K562 (cell line): Measurements from ENCODE around the gene RBM20. TPM values are rescaled to one million over a fixed set of nuclear protein-coding genes. Genes with fewer than 3 reads are reported as not detected.

ENCODE experiments used
- GATAD2B ChIP-seq: fragments of 450-650 bp; IDR thresholded peaks from 2 replicates; pipeline ENCODE4 v1.6.1; 2017; ENCODE audit warnings: mild to moderate bottlenecking, borderline replicate concordance
- HNRNPLL ChIP-seq: fragments of 200-400 bp; formaldehyde crosslinking; IDR thresholded peaks from 2 replicates; pipeline ENCODE4 v1.6.1; 2017; ENCODE audit warnings: low read length, low read depth, mild to moderate bottlenecking; ENCODE audit not compliant: poor library complexity, severe bottlenecking
- MGA ChIP-seq: fragments of 450-650 bp; IDR thresholded peaks from 2 replicates; pipeline ENCODE4 v1.6.1; 2016; ENCODE audit warnings: mild to moderate bottlenecking, moderate library complexity
- NCOA2 ChIP-seq, 2 experiments: fragments of 450-650 bp; IDR thresholded peaks; 2 replicates each; pipeline ENCODE4 v1.6.1; 2018; ENCODE audit warnings: mild to moderate bottlenecking in 2 of 2, moderate library complexity in 1 of 2; ENCODE audit not compliant: partially characterized antibody in 2 of 2
- PHTF2 ChIP-seq: fragments of 250-450 bp; sonication (Bioruptor Pico); IDR thresholded peaks from 2 replicates; pipeline ENCODE4 v1.5.0; 2021; ENCODE audit warnings: mild to moderate bottlenecking
- TFE3 ChIP-seq: fragments of 450-650 bp; formaldehyde crosslinking; IDR thresholded peaks from 2 replicates; pipeline ENCODE4 v1.4.0; 2020; ENCODE audit warnings: mild to moderate bottlenecking, mixed read lengths
- ZFX ChIP-seq: sonication (generic); formaldehyde crosslinking; IDR thresholded peaks from 2 replicates; pipeline ENCODE4 v1.8.0; 2022; ENCODE audit warnings: mild to moderate bottlenecking, missing genetic modification reagents, moderate library complexity
- ZNF707 ChIP-seq: fragments of 250-450 bp; sonication (Bioruptor Pico); conservative IDR thresholded peaks from 2 replicates; pipeline ENCODE4 v1.8.0; 2022; ENCODE audit warnings: inconsistent platforms, mild to moderate bottlenecking, moderate library complexity
- polyA plus RNA-seq, 8 experiments: library from polyadenylated mRNA; depleted of rRNA in 4 of 8; stranded (reverse) in 5 of 8; unstranded in 3 of 8; fragments of >200 nt; fragmentation: Nextera tagmentation in 2 of 8; fragmentation: Illumina TruSeq in 1 of 8; extraction: Ambion mirVana in 2 of 8; extraction: Trizol in 1 of 8; gene quantifications; 2 replicates each; pipeline versions ENCODE4 v1.2.1 to v1.2.3, GENCODE V29; 2011 to 2014; ENCODE audit warnings: inconsistent platforms in 1 of 8, missing spikeins in 1 of 8
- total RNA-seq, 7 experiments: library from RNA; depleted of rRNA in 6 of 7; stranded (reverse); fragments of >200 nt in 6 of 7; fragmentation: Illumina TruSeq in 2 of 7; extraction: Trizol in 2 of 7; gene quantifications; 2 replicates each; pipeline versions ENCODE4 v1.2.1 to v1.2.3, GENCODE V29; 2011 to 2021; ENCODE audit warnings: low replicate concordance in 1 of 7
- TF ChIP-seq, protein P1 (sequence below), 2 experiments: IDR thresholded peaks in 1 of 2; conservative IDR thresholded peaks in 1 of 2; 2 replicates each; pipeline ENCODE4 v1.6.1; 2016; ENCODE audit warnings: low read depth in 2 of 2, mild to moderate bottlenecking in 1 of 2, missing compliant biosample characterization in 1 of 2, missing genetic modification characterization in 1 of 2, moderate library complexity in 1 of 2

Gene RBM20
- total and polyA plus RNA-seq, 9 of the 15 experiments (the other 6 are each of a cell fraction or from before 2014, with no cell fraction given): 0.63 to 5.7 (median 3.2) TPM

GRCh38 chr10:110802090-110802489, 158.0 kb downstream of the RBM20 start (continued):
- TF ChIP-seq MGA: no peak
- TF ChIP-seq HNRNPLL: no peak
- TF ChIP-seq NCOA2 (IDR thresholded peaks at IDR 0.05; ENCODE audit: partially characterized antibody in 2 of 2): no peak
- no peak for TF ChIP-seq GATAD2B
- no peak for TF ChIP-seq PHTF2 (CRISPR knock-in tag)
- TF ChIP-seq, protein P1, sequence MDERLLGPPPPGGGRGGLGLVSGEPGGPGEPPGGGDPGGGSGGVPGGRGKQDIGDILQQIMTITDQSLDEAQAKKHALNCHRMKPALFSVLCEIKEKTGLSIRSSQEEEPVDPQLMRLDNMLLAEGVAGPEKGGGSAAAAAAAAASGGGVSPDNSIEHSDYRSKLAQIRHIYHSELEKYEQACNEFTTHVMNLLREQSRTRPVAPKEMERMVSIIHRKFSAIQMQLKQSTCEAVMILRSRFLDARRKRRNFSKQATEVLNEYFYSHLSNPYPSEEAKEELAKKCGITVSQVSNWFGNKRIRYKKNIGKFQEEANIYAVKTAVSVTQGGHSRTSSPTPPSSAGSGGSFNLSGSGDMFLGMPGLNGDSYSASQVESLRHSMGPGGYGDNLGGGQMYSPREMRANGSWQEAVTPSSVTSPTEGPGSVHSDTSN (CRISPR knock-in tag; IDR thresholded peaks at IDR 0.05; ENCODE audit: low read depth): no peak
- TF ChIP-seq, protein P1 (tag; conservative IDR thresholded peaks at IDR 0.05; ENCODE audit: low read depth): no peak
- TF ChIP-seq ZNF707: no peak
- TF ChIP-seq TFE3: no peak
- no peak for TF ChIP-seq ZFX (CRISPR knock-in tag)
